ENCODE data around the gene ADNP2. TPM values are rescaled to one million over a fixed set of nuclear protein-coding genes. Genes with fewer than 3 reads are reported as not detected.

ADNP2 gene
- total RNA-seq, 4 donors from 2014 or later = 6.2 to 24.0 (median 14.7) TPM

DNA sequence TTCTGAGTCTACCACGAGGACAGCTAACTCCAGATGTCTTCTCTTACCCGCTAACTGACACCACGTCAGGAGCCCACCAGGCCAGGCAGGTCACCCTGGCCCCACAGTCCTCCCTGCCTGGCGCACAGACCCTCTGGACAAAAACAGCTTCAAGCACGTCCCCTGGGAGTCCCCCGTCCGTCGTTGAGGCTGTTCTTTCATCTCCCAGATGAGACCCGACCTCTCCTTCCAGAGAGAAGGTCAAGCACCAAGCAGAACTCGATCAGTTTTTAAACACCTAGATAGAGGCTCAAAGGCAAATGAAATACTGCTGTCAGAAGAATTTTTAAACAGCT is 80.4 kb downstream of the ADNP2 start:
- Histone ChIP-seq H3K27ac (no peak overlapping the region), H3K4me3 (no peak overlapping the region), H3K27me3 (no peaks in the 10 kb centered on the region), H3K4me1 (no peaks in the 10 kb centered on the region), H3K9me3 (no peaks in the 10 kb centered on the region), H3K36me3 (no peaks in the 10 kb centered on the region)
- DNase-seq = no peak
- TF ChIP-seq, protein P1, sequence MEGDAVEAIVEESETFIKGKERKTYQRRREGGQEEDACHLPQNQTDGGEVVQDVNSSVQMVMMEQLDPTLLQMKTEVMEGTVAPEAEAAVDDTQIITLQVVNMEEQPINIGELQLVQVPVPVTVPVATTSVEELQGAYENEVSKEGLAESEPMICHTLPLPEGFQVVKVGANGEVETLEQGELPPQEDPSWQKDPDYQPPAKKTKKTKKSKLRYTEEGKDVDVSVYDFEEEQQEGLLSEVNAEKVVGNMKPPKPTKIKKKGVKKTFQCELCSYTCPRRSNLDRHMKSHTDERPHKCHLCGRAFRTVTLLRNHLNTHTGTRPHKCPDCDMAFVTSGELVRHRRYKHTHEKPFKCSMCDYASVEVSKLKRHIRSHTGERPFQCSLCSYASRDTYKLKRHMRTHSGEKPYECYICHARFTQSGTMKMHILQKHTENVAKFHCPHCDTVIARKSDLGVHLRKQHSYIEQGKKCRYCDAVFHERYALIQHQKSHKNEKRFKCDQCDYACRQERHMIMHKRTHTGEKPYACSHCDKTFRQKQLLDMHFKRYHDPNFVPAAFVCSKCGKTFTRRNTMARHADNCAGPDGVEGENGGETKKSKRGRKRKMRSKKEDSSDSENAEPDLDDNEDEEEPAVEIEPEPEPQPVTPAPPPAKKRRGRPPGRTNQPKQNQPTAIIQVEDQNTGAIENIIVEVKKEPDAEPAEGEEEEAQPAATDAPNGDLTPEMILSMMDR (IDR thresholded peaks at IDR 0.05) = no peak
- TF ChIP-seq POLR2A (IDR thresholded peaks at IDR 0.05) = no peak
- intact Hi-C loops (cut with DNase I; ENCODE audit: low total_unique reads) = no loop called here

Other genes starting within 250 kb of the ADNP2 start
- gene SLC66A2, start 157.6 kb upstream of the ADNP2 start, total RNA-seq = 10 to 100 TPM; 20.3 to 42.5 (median 32.5) TPM
- gene HSBP1L1, start 144.6 kb upstream of the ADNP2 start, total RNA-seq = 10 to 100 TPM in 2 of 4 donors, 1 to 10 TPM in 2; 6.6 to 21.3 (median 15.0) TPM
- gene TXNL4A, start 120.7 kb upstream of the ADNP2 start, total RNA-seq = 10 to 100 TPM in 3 of 4 donors, 1 to 10 TPM in 1; 7.4 to 80.7 (median 34.4) TPM
- 10 to 100 TPM; 18.2 to 54.7 (median 30.8) TPM for gene RBFA, start 74.8 kb upstream of the ADNP2 start, total RNA-seq
- gene PARD6G, start 138.3 kb downstream of the ADNP2 start, total RNA-seq = 10 to 100 TPM in 3 of 4 donors, 1 to 10 TPM in 1; 4.6 to 15.9 (median 11.9) TPM